ENCODE measurements around the gene THEMIS. TPM values are rescaled to one million over a fixed set of nuclear protein-coding genes. Genes with fewer than 3 reads are reported as not detected.
"Not testable (repeated sequence)": the region's sequence is repeated elsewhere in the genome, so short reads cannot be mapped to it uniquely, and the experiment has no call there.

The THEMIS gene
- total and polyA plus RNA-seq, 2 donors (not counting 1 experiment from before 2014, with no cell fraction given): not detected

DNA sequence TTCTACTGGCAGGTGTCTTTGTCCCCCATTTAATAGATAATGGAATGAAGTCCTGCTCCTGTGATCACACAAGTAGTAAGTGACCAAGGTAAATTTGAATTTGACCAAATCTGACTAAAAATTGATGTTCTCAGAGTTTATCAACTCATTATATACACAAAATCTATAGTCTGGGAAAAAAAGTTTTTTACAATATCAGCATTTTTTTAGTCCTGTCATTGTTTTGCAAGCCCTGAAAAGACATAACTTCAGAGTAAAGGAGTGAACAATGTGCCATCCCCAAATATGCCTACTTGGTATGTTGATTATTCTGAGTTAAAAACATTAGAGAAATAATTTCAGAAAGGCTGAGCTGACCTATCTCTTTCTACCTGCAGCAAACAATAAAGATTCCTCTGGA lies 209.7 kb downstream of the THEMIS start:
- no peak overlapping the region for H3K27ac ChIP-seq (ENCODE audit: insufficient read depth, low read length)
- H3K27me3 ChIP-seq (ENCODE audit: control insufficient read depth, insufficient read depth, low read length): no peaks in the 10 kb centered on the region
- no peak overlapping the region for H2AFZ ChIP-seq (ENCODE audit: low read length)
- H4K20me1 ChIP-seq (ENCODE audit: control insufficient read depth, extremely low read depth, insufficient read depth, low read length): no peaks in the 10 kb centered on the region
- no peaks in the 10 kb centered on the region for H3K9me3 ChIP-seq (ENCODE audit: control insufficient read depth, insufficient read depth, low read depth, low read length)
- no peaks in the 10 kb centered on the region for H3K4me1 ChIP-seq (ENCODE audit: control insufficient read depth, extremely low read depth, insufficient read depth, low read length)
- H3K9ac ChIP-seq (ENCODE audit: insufficient read depth, low read length): no peak overlapping the region
- H3K4me2 ChIP-seq (ENCODE audit: extremely low read depth, insufficient read depth, low read length): no peak overlapping the region
- H3K4me3 ChIP-seq (replicated peaks in 1 of 4; ENCODE audit: control extremely low read depth in 1 of 4, insufficient read depth in 1 of 4, low read depth in 3 of 4, low read length in 4 of 4): no peak overlapping the region
- H3K36me3 ChIP-seq (ENCODE audit: control insufficient read depth, insufficient read depth, low read length): no peaks in the 10 kb centered on the region
- DNase-seq (ENCODE audit: low read depth in 2 of 2): no peak
- H3K79me2 ChIP-seq (ENCODE audit: control insufficient read depth, insufficient read depth, low read length): no peaks in the 10 kb centered on the region
- TF ChIP-seq EZH2 (IDR thresholded peaks at IDR 0.05; ENCODE audit: low read length, missing control alignments): no peak
- TF ChIP-seq, protein P1, sequence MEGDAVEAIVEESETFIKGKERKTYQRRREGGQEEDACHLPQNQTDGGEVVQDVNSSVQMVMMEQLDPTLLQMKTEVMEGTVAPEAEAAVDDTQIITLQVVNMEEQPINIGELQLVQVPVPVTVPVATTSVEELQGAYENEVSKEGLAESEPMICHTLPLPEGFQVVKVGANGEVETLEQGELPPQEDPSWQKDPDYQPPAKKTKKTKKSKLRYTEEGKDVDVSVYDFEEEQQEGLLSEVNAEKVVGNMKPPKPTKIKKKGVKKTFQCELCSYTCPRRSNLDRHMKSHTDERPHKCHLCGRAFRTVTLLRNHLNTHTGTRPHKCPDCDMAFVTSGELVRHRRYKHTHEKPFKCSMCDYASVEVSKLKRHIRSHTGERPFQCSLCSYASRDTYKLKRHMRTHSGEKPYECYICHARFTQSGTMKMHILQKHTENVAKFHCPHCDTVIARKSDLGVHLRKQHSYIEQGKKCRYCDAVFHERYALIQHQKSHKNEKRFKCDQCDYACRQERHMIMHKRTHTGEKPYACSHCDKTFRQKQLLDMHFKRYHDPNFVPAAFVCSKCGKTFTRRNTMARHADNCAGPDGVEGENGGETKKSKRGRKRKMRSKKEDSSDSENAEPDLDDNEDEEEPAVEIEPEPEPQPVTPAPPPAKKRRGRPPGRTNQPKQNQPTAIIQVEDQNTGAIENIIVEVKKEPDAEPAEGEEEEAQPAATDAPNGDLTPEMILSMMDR (conservative IDR thresholded peaks at IDR 0.05 in 1 of 2, IDR thresholded peaks at IDR 0.05 in 1 of 2; ENCODE audit: low read depth in 1 of 2, low read length in 2 of 2): no peak

DNA sequence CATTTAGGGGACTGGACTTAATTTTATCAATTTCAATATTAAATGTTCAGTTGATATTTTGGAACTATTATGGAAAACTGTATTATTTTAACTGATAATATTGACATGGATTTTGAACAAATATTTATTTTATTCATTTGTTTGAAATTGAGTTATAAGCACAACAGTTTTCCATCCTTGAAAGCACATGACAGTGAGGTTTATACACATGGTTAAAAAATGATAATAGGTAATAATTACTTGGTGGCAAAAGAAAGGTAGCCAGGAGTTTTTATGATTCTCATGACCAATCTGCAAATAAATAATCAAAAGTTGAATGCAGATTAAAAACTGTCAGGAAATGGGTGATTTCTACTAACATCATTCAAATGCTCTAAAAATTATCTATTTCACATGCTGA lies 210.3 kb downstream of the THEMIS start:
- Histone ChIP-seq H4K20me1 (ENCODE audit: control insufficient read depth, extremely low read depth, insufficient read depth, low read length) (no peaks in the 10 kb centered on the region), H3K4me2 (ENCODE audit: extremely low read depth, insufficient read depth, low read length) (no peak overlapping the region), H3K79me2 (ENCODE audit: control insufficient read depth, insufficient read depth, low read length) (no peaks in the 10 kb centered on the region), H3K4me3 (replicated peaks in 1 of 4; ENCODE audit: control extremely low read depth in 1 of 4, insufficient read depth in 1 of 4, low read depth in 3 of 4, low read length in 4 of 4) (no peak overlapping the region), H3K27me3 (ENCODE audit: control insufficient read depth, insufficient read depth, low read length) (no peaks in the 10 kb centered on the region), H3K9ac (ENCODE audit: insufficient read depth, low read length) (no peak overlapping the region), H3K27ac (ENCODE audit: insufficient read depth, low read length) (no peak overlapping the region), H3K9me3 (ENCODE audit: control insufficient read depth, insufficient read depth, low read depth, low read length) (no peaks in the 10 kb centered on the region), H3K36me3 (ENCODE audit: control insufficient read depth, insufficient read depth, low read length) (no peaks in the 10 kb centered on the region), H3K4me1 (ENCODE audit: control insufficient read depth, extremely low read depth, insufficient read depth, low read length) (no peaks in the 10 kb centered on the region), H2AFZ (ENCODE audit: low read length) (no peak overlapping the region)
- TF ChIP-seq EZH2 (IDR thresholded peaks at IDR 0.05; ENCODE audit: low read length, missing control alignments): no peak
- TF ChIP-seq, protein P1 (conservative IDR thresholded peaks at IDR 0.05 in 1 of 2, IDR thresholded peaks at IDR 0.05 in 1 of 2; ENCODE audit: low read depth in 1 of 2, low read length in 2 of 2): no peak
- no peak for DNase-seq (ENCODE audit: low read depth in 2 of 2)

DNA sequence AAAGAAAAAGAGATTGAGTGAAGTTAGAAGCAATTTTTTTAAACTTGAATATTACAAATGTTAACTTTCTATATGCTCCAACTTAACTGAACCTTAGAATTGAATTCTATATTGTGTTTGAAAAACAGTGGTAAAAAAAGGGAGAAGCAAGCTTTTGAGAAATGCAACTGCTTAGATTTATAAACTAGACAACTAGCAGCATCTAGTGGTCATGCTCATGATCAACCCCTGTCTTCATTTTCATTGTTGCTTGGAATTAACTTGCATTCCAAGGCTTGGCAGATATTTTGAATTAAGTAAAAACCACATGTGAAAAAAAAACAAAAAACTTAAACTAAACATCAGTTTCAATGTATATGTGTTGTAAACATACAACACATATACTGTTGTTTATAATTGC lies 210.8 kb downstream of the THEMIS start:
- H3K9me3 ChIP-seq (ENCODE audit: control insufficient read depth, insufficient read depth, low read depth, low read length): no peaks in the 10 kb centered on the region
- TF ChIP-seq EZH2 (IDR thresholded peaks at IDR 0.05; ENCODE audit: low read length, missing control alignments): no peak
- TF ChIP-seq, protein P1 (conservative IDR thresholded peaks at IDR 0.05 in 1 of 2, IDR thresholded peaks at IDR 0.05 in 1 of 2; ENCODE audit: low read depth in 1 of 2, low read length in 2 of 2): peak; percentile 64 to 76
- no peaks in the 10 kb centered on the region for H3K36me3 ChIP-seq (ENCODE audit: control insufficient read depth, insufficient read depth, low read length)
- no peaks in the 10 kb centered on the region for H3K27me3 ChIP-seq (ENCODE audit: control insufficient read depth, insufficient read depth, low read length)
- H2AFZ ChIP-seq (ENCODE audit: low read length): no peak overlapping the region
- no peaks in the 10 kb centered on the region for H3K4me1 ChIP-seq (ENCODE audit: control insufficient read depth, extremely low read depth, insufficient read depth, low read length)
- DNase-seq (ENCODE audit: low read depth in 2 of 2): peak; percentile 18 to 51
- no peak overlapping the region for H3K9ac ChIP-seq (ENCODE audit: insufficient read depth, low read length)
- H3K79me2 ChIP-seq (ENCODE audit: control insufficient read depth, insufficient read depth, low read length): no peaks in the 10 kb centered on the region
- H4K20me1 ChIP-seq (ENCODE audit: control insufficient read depth, extremely low read depth, insufficient read depth, low read length): no peaks in the 10 kb centered on the region
- no peak overlapping the region for H3K4me3 ChIP-seq (replicated peaks in 1 of 4; ENCODE audit: control extremely low read depth in 1 of 4, insufficient read depth in 1 of 4, low read depth in 3 of 4, low read length in 4 of 4)
- no peak overlapping the region for H3K4me2 ChIP-seq (ENCODE audit: extremely low read depth, insufficient read depth, low read length)
- H3K27ac ChIP-seq (ENCODE audit: insufficient read depth, low read length): no peak overlapping the region

DNA sequence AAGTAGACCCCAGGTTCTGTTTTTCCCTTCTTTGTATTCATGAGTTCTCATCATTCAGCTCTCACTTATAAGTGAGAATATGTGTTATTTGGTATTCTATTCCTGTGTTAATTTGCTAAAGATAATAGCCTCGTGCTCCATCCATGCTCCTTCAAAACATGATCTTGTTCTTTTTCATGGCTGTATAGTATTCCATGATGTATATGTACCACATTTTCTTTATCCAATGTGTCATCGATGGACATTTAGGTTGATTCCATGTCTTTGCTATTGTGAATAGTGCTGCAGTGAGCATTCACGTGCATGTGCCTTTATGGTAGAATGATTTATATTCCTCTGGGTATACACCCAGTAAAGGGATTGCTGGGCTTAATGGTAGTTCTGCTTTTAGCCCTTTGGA lies 213.4 kb downstream of the THEMIS start:
- H3K4me2 ChIP-seq (ENCODE audit: extremely low read depth, insufficient read depth, low read length); H3K9me3 ChIP-seq (ENCODE audit: control insufficient read depth, insufficient read depth, low read depth, low read length); DNase-seq (ENCODE audit: low read depth in 2 of 2): not testable (repeated sequence)

More for the DNA sequence above, 213.4 kb downstream of the THEMIS start:
- H2AFZ ChIP-seq (ENCODE audit: low read length); H3K4me1 ChIP-seq (ENCODE audit: control insufficient read depth, extremely low read depth, insufficient read depth, low read length); H3K27me3 ChIP-seq (ENCODE audit: control insufficient read depth, insufficient read depth, low read length); H3K27ac ChIP-seq (ENCODE audit: insufficient read depth, low read length); H4K20me1 ChIP-seq (ENCODE audit: control insufficient read depth, extremely low read depth, insufficient read depth, low read length); H3K9ac ChIP-seq (ENCODE audit: insufficient read depth, low read length); H3K4me3 ChIP-seq (replicated peaks in 1 of 4; ENCODE audit: control extremely low read depth in 1 of 4, insufficient read depth in 1 of 4, low read depth in 3 of 4, low read length in 4 of 4); H3K36me3 ChIP-seq (ENCODE audit: control insufficient read depth, insufficient read depth, low read length); H3K79me2 ChIP-seq (ENCODE audit: control insufficient read depth, insufficient read depth, low read length): not testable (repeated sequence)

All from fibroblast of lung (primary cell).